ENCODE data around the gene GASK1B. TPM values are rescaled to one million over a fixed set of nuclear protein-coding genes. Genes with fewer than 3 reads are reported as not detected.
A peak's percentile ranks its signal among the peaks of the same experiment; 100 is the strongest.

GASK1B gene
- total and polyA plus RNA-seq, 2 of the 13 experiments (the other 11 are each of a cell fraction or from before 2014, with no cell fraction given), result 29.1 to 40.4 TPM

- TF ChIP-seq FOXP4 (CRISPR knock-in tag; IDR thresholded peaks at IDR 0.05) (peak; percentile 19), FOSL1 (CRISPR knock-in tag; IDR thresholded peaks at IDR 0.05; ENCODE audit: borderline replicate concordance) (no peak), HNRNPH1 (optimal IDR thresholded peaks at IDR 0.05; ENCODE audit: low read depth, low read length) (no peak), BCL6 (CRISPR knock-in tag; IDR thresholded peaks at IDR 0.05) (no peak), RELA (CRISPR knock-in tag; IDR thresholded peaks at IDR 0.05) (no peak), ZNF292 (CRISPR knock-in tag; IDR thresholded peaks at IDR 0.05; ENCODE audit: borderline replicate concordance, low read depth) (peak; percentile 91), ZNF350 (CRISPR knock-in tag; IDR thresholded peaks at IDR 0.05; ENCODE audit: borderline replicate concordance, low read depth) (peak; percentile 81; the same call in 1 of the 2 replicates), NR1H2 (CRISPR knock-in tag; IDR thresholded peaks at IDR 0.05; ENCODE audit: borderline replicate concordance, low read depth) (no peak), ATF6 (CRISPR knock-in tag; conservative IDR thresholded peaks at IDR 0.05) (no peak), JUN (CRISPR knock-in tag; IDR thresholded peaks at IDR 0.05) (no peak), GABPA (IDR thresholded peaks at IDR 0.05; ENCODE audit: low read depth, low read length) (no peak), GABPA (CRISPR knock-in tag; IDR thresholded peaks at IDR 0.05; ENCODE audit: low read depth) (peak; percentile 49), KMT2A (CRISPR knock-in tag; IDR thresholded peaks at IDR 0.05) (peak; percentile 96), ZBTB46 (CRISPR knock-in tag; IDR thresholded peaks at IDR 0.05; ENCODE audit: borderline replicate concordance) (no peak)
- TF ChIP-seq, protein P1, sequence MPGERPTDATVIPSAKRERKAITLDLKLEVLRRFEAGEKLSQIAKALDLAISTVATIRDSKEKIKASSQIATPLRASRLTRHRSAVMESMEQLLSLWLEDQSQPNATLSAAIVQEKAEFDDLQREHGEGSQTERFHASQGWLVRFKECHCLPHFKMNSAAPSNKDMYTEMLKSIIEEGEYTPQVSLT (CRISPR knock-in tag; IDR thresholded peaks at IDR 0.05; ENCODE audit: borderline replicate concordance, low read depth), result no peak
- TF ChIP-seq, protein P2, sequence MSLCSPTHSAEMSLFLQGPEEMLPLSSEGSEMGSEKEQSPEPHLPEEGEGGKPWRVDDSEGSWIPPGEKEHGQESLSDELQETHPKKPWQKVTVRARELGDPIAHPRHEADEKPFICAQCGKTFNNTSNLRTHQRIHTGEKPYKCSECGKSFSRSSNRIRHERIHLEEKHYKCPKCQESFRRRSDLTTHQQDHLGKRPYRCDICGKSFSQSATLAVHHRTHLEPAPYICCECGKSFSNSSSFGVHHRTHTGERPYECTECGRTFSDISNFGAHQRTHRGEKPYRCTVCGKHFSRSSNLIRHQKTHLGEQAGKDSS (CRISPR knock-in tag; IDR thresholded peaks at IDR 0.05; ENCODE audit: borderline replicate concordance, low read depth), result 0 out of 2 replicates have a peak, but pooled peaks have one; percentile 36
- TF ChIP-seq, protein P3, sequence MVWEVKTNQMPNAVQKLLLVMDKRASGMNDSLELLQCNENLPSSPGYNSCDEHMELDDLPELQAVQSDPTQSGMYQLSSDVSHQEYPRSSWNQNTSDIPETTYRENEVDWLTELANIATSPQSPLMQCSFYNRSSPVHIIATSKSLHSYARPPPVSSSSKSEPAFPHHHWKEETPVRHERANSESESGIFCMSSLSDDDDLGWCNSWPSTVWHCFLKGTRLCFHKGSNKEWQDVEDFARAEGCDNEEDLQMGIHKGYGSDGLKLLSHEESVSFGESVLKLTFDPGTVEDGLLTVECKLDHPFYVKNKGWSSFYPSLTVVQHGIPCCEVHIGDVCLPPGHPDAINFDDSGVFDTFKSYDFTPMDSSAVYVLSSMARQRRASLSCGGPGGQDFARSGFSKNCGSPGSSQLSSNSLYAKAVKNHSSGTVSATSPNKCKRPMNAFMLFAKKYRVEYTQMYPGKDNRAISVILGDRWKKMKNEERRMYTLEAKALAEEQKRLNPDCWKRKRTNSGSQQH (CRISPR knock-in tag; IDR thresholded peaks at IDR 0.05; ENCODE audit: low read depth), result no peak
- TF ChIP-seq, protein P4, sequence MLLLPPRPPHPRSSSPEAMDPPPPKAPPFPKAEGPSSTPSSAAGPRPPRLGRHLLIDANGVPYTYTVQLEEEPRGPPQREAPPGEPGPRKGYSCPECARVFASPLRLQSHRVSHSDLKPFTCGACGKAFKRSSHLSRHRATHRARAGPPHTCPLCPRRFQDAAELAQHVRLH (CRISPR knock-in tag; IDR thresholded peaks at IDR 0.05; ENCODE audit: borderline replicate concordance, low read depth), result peak; percentile 56; the same call in 1 of the 2 replicates
These were observed 37.3 kb upstream of the GASK1B start, which contains the start of gene TMEM144 (continued) for GRCh38 chr4:158209825-158210807.
